ENCODE data around the gene ELMO1. TPM values are rescaled to one million over a fixed set of nuclear protein-coding genes. Genes with fewer than 3 reads are reported as not detected.

ELMO1 gene
- polyA plus RNA-seq, 1 donor (not counting 4 experiments of a cell fraction or from before 2014, with no cell fraction given) = not detected

GRCh38 chr7:37016064-37016878 is 432.4 kb downstream of the ELMO1 start:
- dilution Hi-C loops (cut with MboI; ENCODE audit: extremely low pct_ligation_motif_present, low sequenced_read_pairs) = no loop called here
- H3K9me1 ChIP-seq (ENCODE audit: control insufficient read depth, extremely low read depth, insufficient read depth, low read length) = no peaks in the 10 kb centered on the region
- H3K27me3 ChIP-seq (ENCODE audit: control insufficient read depth, extremely low read depth, insufficient read depth, low read length) = no peaks in the 10 kb centered on the region
- DNase-seq (ENCODE audit: low read depth, low spot score) = no peak
- H4K20me1 ChIP-seq (ENCODE audit: control insufficient read depth, extremely low read depth, insufficient read depth, low read length) = no peaks in the 10 kb centered on the region
- no peaks in the 10 kb centered on the region for H3K36me3 ChIP-seq (ENCODE audit: control insufficient read depth in 2 of 2, extremely low read depth in 1 of 2, insufficient read depth in 2 of 2, low read length in 2 of 2)
- no peak overlapping the region for H3K4me2 ChIP-seq (ENCODE audit: control insufficient read depth, extremely low read depth, insufficient read depth, low read depth, low read length)
- H2AFZ ChIP-seq (ENCODE audit: control insufficient read depth, low read length) = no peak overlapping the region
- no peak overlapping the region for H3K9ac ChIP-seq (ENCODE audit: control insufficient read depth, extremely low read depth, insufficient read depth, low read length)
- FAIRE-seq = no peak
- no peak overlapping the region for H3K4me3 ChIP-seq (ENCODE audit: control insufficient read depth in 2 of 3, extremely low read depth in 1 of 3, insufficient read depth in 2 of 3, low read depth in 1 of 3, low read length in 3 of 3)
- H3K27ac ChIP-seq (ENCODE audit: control insufficient read depth, insufficient read depth, low read length) = no peak overlapping the region
- TF ChIP-seq CTCF (optimal IDR thresholded peaks at IDR 0.05 in 1 of 3, IDR thresholded peaks at IDR 0.05 in 1 of 3, conservative IDR thresholded peaks at IDR 0.05 in 1 of 3; ENCODE audit: extremely low read depth in 1 of 3, insufficient read depth in 2 of 3, low read length in 3 of 3) (no peak), EZH2 (IDR thresholded peaks at IDR 0.05; ENCODE audit: low read length) (no peak)
- H3K79me2 ChIP-seq (ENCODE audit: control insufficient read depth, insufficient read depth, low read length) = no peaks in the 10 kb centered on the region
- H3K9me3 ChIP-seq (ENCODE audit: control insufficient read depth, low read depth, low read length) = no peaks in the 10 kb centered on the region
- H3K4me1 ChIP-seq (ENCODE audit: control insufficient read depth, extremely low read depth, insufficient read depth, low read length) = no peaks in the 10 kb centered on the region

GRCh38 chr7:37015353-37016034 is 433.2 kb downstream of the ELMO1 start:
- no peak for FAIRE-seq
- Histone ChIP-seq H3K9me3 (ENCODE audit: control insufficient read depth, low read depth, low read length) (no peaks in the 10 kb centered on the region), H3K4me3 (ENCODE audit: control insufficient read depth in 2 of 3, extremely low read depth in 1 of 3, insufficient read depth in 2 of 3, low read depth in 1 of 3, low read length in 3 of 3) (no peak overlapping the region), H3K4me1 (ENCODE audit: control insufficient read depth, extremely low read depth, insufficient read depth, low read length) (no peaks in the 10 kb centered on the region), H3K4me2 (ENCODE audit: control insufficient read depth, extremely low read depth, insufficient read depth, low read depth, low read length) (no peak overlapping the region), H3K36me3 (ENCODE audit: control insufficient read depth in 2 of 2, extremely low read depth in 1 of 2, insufficient read depth in 2 of 2, low read length in 2 of 2) (no peaks in the 10 kb centered on the region), H2AFZ (ENCODE audit: control insufficient read depth, low read length) (no peak overlapping the region), H4K20me1 (ENCODE audit: control insufficient read depth, extremely low read depth, insufficient read depth, low read length) (no peaks in the 10 kb centered on the region), H3K27ac (ENCODE audit: control insufficient read depth, insufficient read depth, low read length) (no peak overlapping the region), H3K9ac (ENCODE audit: control insufficient read depth, extremely low read depth, insufficient read depth, low read length) (no peak overlapping the region), H3K9me1 (ENCODE audit: control insufficient read depth, extremely low read depth, insufficient read depth, low read length) (no peaks in the 10 kb centered on the region), H3K27me3 (ENCODE audit: control insufficient read depth, extremely low read depth, insufficient read depth, low read length) (no peaks in the 10 kb centered on the region), H3K79me2 (ENCODE audit: control insufficient read depth, insufficient read depth, low read length) (no peaks in the 10 kb centered on the region)
- dilution Hi-C loops (cut with MboI; ENCODE audit: extremely low pct_ligation_motif_present, low sequenced_read_pairs) = no loop called here
- DNase-seq (ENCODE audit: low read depth, low spot score) = no peak
- no peak for TF ChIP-seq EZH2 (IDR thresholded peaks at IDR 0.05; ENCODE audit: low read length)
- no peak for TF ChIP-seq CTCF (optimal IDR thresholded peaks at IDR 0.05 in 1 of 3, IDR thresholded peaks at IDR 0.05 in 1 of 3, conservative IDR thresholded peaks at IDR 0.05 in 1 of 3; ENCODE audit: extremely low read depth in 1 of 3, insufficient read depth in 2 of 3, low read length in 3 of 3)

All from keratinocyte (primary cell).